Sigmoid colon (tissue), 7 donors: ENCODE measurements around the gene RAB20. TPM values are rescaled to one million over a fixed set of nuclear protein-coding genes. Genes with fewer than 3 reads are reported as not detected.

Experiments used
- DNase-seq: peaks from one replicate; pipeline ENCODE4 v3.0.0-alpha.2; 2019
- H3K27ac ChIP-seq, 4 donors: fragments of 200-600 bp; sonication (generic); one replicate each; pipeline ENCODE4 v1.5.1; 2016 to 2019; ENCODE audit warnings: mild to moderate bottlenecking in 1 of 4
- H3K27me3 ChIP-seq, 3 donors: fragments of 200-600 bp; sonication (generic); one replicate each; pipeline ENCODE4 v1.5.1; 2019; ENCODE audit warnings: mild to moderate bottlenecking in 1 of 3
- H3K36me3 ChIP-seq, 4 donors: fragments of 200-600 bp; sonication (generic); one replicate each; pipeline ENCODE4 v1.5.1; 2016 to 2019
- H3K4me1 ChIP-seq, 4 donors: fragments of 200-600 bp; sonication (generic); one replicate each; pipeline ENCODE4 v1.5.1; 2017 to 2019
- H3K4me3 ChIP-seq, 4 donors: fragments of 200-600 bp; sonication (generic); one replicate each; pipeline ENCODE4 v1.5.1; 2017 to 2019; ENCODE audit warnings: mild to moderate bottlenecking in 2 of 4, moderate library complexity in 1 of 4
- H3K9me3 ChIP-seq, 4 donors: fragments of 200-600 bp in 3 of 4; sonication (generic) in 3 of 4; one replicate each; pipeline versions ENCODE4 v1.5.1 to v1.6.1; 2013 to 2019
- EP300 ChIP-seq, 4 donors: sonication (generic); formaldehyde crosslinking; IDR thresholded peaks; one replicate each; pipeline ENCODE4 v1.6.1; 2017; ENCODE audit warnings: antibody characterized with exemption in 4 of 4
- POLR2A ChIP-seq, 2 donors: fragments of 450-650 bp; IDR thresholded peaks; one replicate each; pipeline ENCODE4 v1.6.1; 2016; ENCODE audit warnings: antibody characterized with exemption in 2 of 2, mild to moderate bottlenecking in 2 of 2, moderate library complexity in 2 of 2
- POLR2AphosphoS5 ChIP-seq, 4 donors: sonication (generic); formaldehyde crosslinking; IDR thresholded peaks; one replicate each; pipeline ENCODE4 v1.6.1; 2017; ENCODE audit warnings: antibody characterized with exemption in 4 of 4
- WGBS, 2 donors: extraction: QIAGEN DNeasy Blood & Tissue Kit; methylation state at CpG; one replicate each; pipeline ENCODE4 v1.1.7; 2013; 5-methylcytosine and 5-hydroxymethylcytosine counted together
- intact Hi-C: fragments of 100-400 bp; cut with DNase I; formaldehyde crosslinking; loops from one replicate; pipeline ENCODE4 v1.15.1; 2023
- polyA plus RNA-seq, 3 donors: library from polyadenylated mRNA; stranded (reverse); fragments of 200-250 nt; gene quantifications; one replicate each; pipeline ENCODE4 v1.2.3, GENCODE V29; 2013
- total RNA-seq, 4 donors: library from RNA; depleted of rRNA; stranded (reverse); fragments of >200 nt; gene quantifications; one replicate each; pipeline ENCODE4 v1.1.0, GENCODE V29; 2016
- TF ChIP-seq, protein P1 (sequence below), 4 experiments: fragments of 450-650 bp in 3 of 4; fragments of 200-600 bp in 1 of 4; IDR thresholded peaks; one replicate each; pipeline ENCODE4 v1.5.1; 2016 to 2019; ENCODE audit warnings: antibody characterized with exemption in 4 of 4, mild to moderate bottlenecking in 3 of 4, moderate library complexity in 2 of 4
- donor health status: healthy with polysubstance abuse.
- donor health status: Bipolar disorder and iron deficiency.
- donor health status: healthy.

The RAB20 gene
- total and polyA plus RNA-seq, 7 donors = 6.9 to 61.7 (median 21.3) TPM

DNA sequence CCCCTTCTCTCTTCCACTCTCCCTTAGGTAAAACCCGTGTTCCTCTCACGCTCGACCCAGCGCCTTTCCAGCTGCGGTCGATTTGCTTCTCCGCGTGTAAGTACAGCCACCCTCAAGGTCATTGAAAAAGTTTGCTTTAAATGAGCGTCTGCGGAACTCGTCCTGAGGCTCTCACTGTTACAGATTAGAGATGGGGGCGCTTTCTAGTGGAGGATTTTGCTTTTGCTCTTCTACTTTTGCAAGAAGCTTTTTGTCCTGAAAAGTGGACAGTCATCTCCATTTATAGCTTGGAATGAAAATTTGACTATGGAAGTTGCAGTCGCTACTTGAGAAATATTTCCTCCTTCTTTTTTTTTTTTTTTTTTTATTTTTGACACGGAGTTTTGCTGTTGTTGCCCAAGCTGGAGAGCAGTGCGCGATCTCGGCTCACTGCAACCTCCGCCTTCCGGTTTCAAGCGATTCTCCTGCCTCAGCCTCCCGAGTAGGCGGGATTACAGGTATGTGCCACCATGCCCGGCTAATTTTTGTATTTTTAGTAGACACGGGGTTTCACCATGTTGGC lies 595 bp upstream of the RAB20 start:
- TF ChIP-seq EP300 (IDR thresholded peaks at IDR 0.05) (no peak), POLR2A (IDR thresholded peaks at IDR 0.05) (peak in 1 of 2 donors; percentile 3)
- TF ChIP-seq, protein P1, sequence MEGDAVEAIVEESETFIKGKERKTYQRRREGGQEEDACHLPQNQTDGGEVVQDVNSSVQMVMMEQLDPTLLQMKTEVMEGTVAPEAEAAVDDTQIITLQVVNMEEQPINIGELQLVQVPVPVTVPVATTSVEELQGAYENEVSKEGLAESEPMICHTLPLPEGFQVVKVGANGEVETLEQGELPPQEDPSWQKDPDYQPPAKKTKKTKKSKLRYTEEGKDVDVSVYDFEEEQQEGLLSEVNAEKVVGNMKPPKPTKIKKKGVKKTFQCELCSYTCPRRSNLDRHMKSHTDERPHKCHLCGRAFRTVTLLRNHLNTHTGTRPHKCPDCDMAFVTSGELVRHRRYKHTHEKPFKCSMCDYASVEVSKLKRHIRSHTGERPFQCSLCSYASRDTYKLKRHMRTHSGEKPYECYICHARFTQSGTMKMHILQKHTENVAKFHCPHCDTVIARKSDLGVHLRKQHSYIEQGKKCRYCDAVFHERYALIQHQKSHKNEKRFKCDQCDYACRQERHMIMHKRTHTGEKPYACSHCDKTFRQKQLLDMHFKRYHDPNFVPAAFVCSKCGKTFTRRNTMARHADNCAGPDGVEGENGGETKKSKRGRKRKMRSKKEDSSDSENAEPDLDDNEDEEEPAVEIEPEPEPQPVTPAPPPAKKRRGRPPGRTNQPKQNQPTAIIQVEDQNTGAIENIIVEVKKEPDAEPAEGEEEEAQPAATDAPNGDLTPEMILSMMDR (IDR thresholded peaks at IDR 0.05) = no peak
- Histone ChIP-seq H3K4me1 (peaks cover 0 to 44% (median 25%) of the 10 kb centered on the region in 4 donors), H3K27me3 (no peaks in the 10 kb centered on the region), H3K36me3 (no peaks in the 10 kb centered on the region), H3K27ac (peak overlapping the region; percentile 92 to 93 (median 92)), H3K4me3 (peak overlapping the region; percentile 57 to 89 (median 76)), H3K9me3 (no peaks in the 10 kb centered on the region)
- no peak for DNase-seq
- intact Hi-C loops = loop anchor here (5.0 to 10.0 kb wide), 4 partner anchors 50 to 775 kb away; partner anchors contain the start of gene IRS2
- 2 to 14% methylated on average over 24 of the region's 24 CpGs for WGBS, 2 donors

DNA sequence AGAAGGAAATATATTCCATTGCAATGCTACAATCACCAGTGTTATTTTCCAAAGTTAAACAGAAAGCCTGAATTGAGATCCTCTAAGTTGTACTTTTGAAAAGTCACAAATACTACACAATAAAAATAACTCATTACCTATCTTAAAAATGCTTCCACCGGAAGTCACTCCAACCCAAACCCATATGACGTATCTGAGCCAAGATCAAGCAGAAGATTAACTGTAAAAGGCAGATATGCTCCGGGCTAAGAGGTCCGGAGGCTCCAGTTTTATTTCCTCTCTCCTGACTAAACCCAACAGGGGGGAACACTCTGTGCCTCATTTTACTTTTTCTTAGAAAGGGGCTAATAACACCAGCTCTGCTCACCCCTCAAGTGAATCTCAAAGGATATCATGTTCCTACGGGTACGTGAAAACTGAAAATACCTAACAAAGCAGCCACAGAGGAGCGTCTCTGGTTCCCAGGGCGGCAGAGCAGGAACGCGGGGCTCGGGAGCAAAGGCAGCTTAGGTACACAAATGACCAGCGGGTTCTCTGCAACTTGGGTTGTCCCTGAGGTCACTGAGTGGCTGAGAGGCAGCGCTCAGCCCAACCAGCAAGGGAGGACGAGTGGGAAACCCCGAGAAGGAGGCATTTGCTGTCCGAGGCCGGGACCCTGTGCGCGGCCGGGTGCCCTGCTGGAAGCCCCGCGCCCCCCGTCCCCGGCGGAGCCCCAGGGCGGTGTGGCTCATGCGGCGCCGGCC lies 750 bp downstream of the RAB20 start:
- H3K4me3 ChIP-seq = peak overlapping the region; percentile 57 to 89 (median 76)
- no peaks in the 10 kb centered on the region for H3K9me3 ChIP-seq
- no peaks in the 10 kb centered on the region for H3K27me3 ChIP-seq
- no peaks in the 10 kb centered on the region for H3K36me3 ChIP-seq
- H3K27ac ChIP-seq = peak overlapping the region; percentile 92 to 93 (median 92)
- DNase-seq = peak; percentile 75
- TF ChIP-seq, protein P1 (IDR thresholded peaks at IDR 0.05) = no peak
- TF ChIP-seq EP300 (IDR thresholded peaks at IDR 0.05) (no peak), POLR2AphosphoS5 (IDR thresholded peaks at IDR 0.05) (peak; percentile 28 to 65 (median 42)), POLR2A (IDR thresholded peaks at IDR 0.05) (peak in 1 of 2 donors; percentile 14)
- H3K4me1 ChIP-seq = peaks cover 0 to 44% (median 25%) of the 10 kb centered on the region in 4 donors
- intact Hi-C loops = loop anchor here (2.0 to 10.0 kb wide), 5 partner anchors 52 to 773 kb away; partner anchors contain the start of gene IRS2
- WGBS, 2 donors = 1 to 2% methylated on average over 29 of the region's 29 CpGs

DNA sequence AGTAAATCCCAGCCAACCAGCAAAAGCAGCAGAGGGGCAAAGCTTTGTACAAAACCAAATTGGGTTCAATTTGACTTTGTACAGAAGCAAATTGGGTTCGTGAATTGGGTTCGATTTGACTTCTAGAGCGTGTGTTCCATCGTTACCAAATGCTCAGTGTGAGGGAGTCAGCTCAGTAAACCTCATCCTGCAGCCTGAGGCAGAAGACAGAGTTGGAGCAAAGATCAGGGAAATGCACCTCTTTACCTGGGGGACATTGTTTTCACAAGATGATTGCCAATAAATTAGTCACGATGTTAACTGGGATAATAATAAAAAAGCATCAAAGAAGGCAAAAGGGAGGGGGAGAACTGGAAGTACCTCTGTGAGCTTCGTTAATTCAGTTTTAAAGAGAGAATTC lies 1.5 kb downstream of the RAB20 start:
- peak overlapping the region; percentile 57 to 89 (median 76) for H3K4me3 ChIP-seq
- TF ChIP-seq POLR2A (IDR thresholded peaks at IDR 0.05) (no peak), POLR2AphosphoS5 (IDR thresholded peaks at IDR 0.05) (no peak), EP300 (IDR thresholded peaks at IDR 0.05) (no peak)
- TF ChIP-seq, protein P1 (IDR thresholded peaks at IDR 0.05) = no peak
- H3K9me3 ChIP-seq = no peaks in the 10 kb centered on the region
- intact Hi-C loops = loop anchor here (2.0 to 10.0 kb wide), 6 partner anchors 38 to 773 kb away; partner anchors contain the start of gene IRS2
- no peaks in the 10 kb centered on the region for H3K27me3 ChIP-seq
- DNase-seq = no peak
- peak overlapping the region; percentile 92 to 93 (median 92) for H3K27ac ChIP-seq
- 15 to 56% methylated on average over 6 of the region's 6 CpGs for WGBS, 2 donors
- H3K4me1 ChIP-seq = peaks cover 0 to 44% (median 25%) of the 10 kb centered on the region in 4 donors
- H3K36me3 ChIP-seq = no peaks in the 10 kb centered on the region

DNA sequence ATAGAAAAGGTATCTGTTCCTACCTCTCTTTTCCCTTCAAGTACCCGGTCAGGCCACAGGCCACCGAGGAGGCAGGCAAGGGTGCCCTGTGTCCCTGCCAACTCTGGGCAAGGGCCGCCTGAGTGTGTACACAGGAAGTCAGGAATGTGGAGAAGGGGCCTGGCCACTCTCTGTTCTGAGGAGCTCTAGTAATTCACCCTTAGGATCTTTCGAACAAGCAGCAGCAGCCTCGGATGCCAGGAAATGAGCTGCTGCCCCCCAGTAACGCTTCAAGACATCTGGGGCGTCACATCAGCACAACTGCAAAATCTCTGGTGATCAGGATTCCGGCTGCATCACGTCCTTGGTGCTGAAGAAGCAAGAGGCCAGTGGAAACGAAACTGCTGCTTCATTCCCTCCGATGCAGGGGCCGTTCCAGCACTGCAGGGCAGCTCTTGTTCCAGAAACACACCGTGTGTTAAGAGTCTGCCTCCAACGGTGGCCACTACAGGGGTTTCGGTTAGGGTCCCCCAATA lies 2.0 kb downstream of the RAB20 start:
- no peaks in the 10 kb centered on the region for H3K36me3 ChIP-seq
- intact Hi-C loops = loop anchor here (5.0 kb wide), 1 partner anchor 37 kb away; no protein-coding TSS in a partner anchor
- H3K27me3 ChIP-seq = no peaks in the 10 kb centered on the region
- WGBS, 2 donors = 9 to 50% methylated on average over 15 of the region's 15 CpGs
- peaks cover 0 to 44% (median 25%) of the 10 kb centered on the region in 4 donors for H3K4me1 ChIP-seq
- peak overlapping the region in 3 of 4 donors; percentile 71 to 89 (median 80) for H3K4me3 ChIP-seq
- peak; percentile 81 for DNase-seq
- H3K27ac ChIP-seq = peak overlapping the region; percentile 92 to 93 (median 92)
- TF ChIP-seq POLR2AphosphoS5 (IDR thresholded peaks at IDR 0.05) (peak; percentile 10 to 81 (median 62)), EP300 (IDR thresholded peaks at IDR 0.05) (no peak), POLR2A (IDR thresholded peaks at IDR 0.05) (peak in 1 of 2 donors; percentile 18)
- TF ChIP-seq, protein P1 (IDR thresholded peaks at IDR 0.05) = no peak
- no peaks in the 10 kb centered on the region for H3K9me3 ChIP-seq
